ENCODE results near the gene ZBED1. TPM values are rescaled to one million over a fixed set of nuclear protein-coding genes. Genes with fewer than 3 reads are reported as not detected.
"Not testable (repeated sequence)": the region's sequence is repeated elsewhere in the genome, so short reads cannot be mapped to it uniquely, and the experiment has no call there.

The ZBED1 gene
- polyA plus RNA-seq, 1 donor from 2014 or later: 43.2 TPM

DNA sequence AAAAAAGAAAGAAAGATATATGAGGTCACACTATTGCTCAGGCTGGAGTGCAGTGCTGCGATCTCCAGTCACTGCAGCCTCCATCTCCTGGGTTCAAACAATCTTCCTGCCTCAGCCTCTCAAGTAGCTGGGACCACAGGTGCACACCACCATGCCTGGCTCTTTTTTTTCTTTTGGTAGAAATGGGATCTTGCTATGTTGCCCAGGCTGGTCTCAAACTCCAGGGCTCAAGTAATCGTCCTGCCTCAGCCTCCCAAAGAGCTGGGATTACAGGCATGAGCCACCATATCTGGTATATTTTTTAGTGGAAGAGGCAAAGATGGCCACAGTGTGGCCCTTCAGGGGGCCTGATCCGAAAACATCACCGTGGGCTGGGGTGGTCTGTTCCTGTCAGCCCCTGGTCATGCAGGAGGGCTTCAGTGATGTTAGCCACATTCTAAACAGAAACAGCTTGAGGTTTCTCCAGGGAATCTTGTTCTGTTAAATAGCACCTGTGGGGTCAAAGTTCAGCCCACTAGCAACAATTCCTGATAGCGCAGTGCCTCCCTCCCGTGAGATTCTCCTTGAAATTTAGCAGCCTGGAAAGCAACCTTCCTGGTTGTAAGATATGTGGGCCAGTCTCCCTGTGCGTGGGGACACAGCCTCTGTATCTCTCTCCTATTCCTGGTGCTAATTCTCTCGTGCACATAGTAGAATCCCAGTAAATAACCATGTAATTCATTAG lies 7.3 kb upstream of the ZBED1 start:
- Histone ChIP-seq H2AFZ (ENCODE audit: low read depth, low read length) (no peak overlapping the region), H3F3A (ENCODE audit: insufficient read depth, low read length, poor library complexity, severe bottlenecking) (no peaks in the 10 kb centered on the region), H3K4me3 (ENCODE audit: low read length) (no peak overlapping the region), H3K9me2 (ENCODE audit: insufficient read depth, low read length) (no peaks in the 10 kb centered on the region), H3K9me3 (ENCODE audit: low read length) (no peaks in the 10 kb centered on the region), H3K9ac (ENCODE audit: low read length) (no peak overlapping the region), H3K36me3 (ENCODE audit: insufficient read depth, low read length) (no peaks in the 10 kb centered on the region), H3K79me2 (replicated peaks; ENCODE audit: insufficient read depth, low read length) (no peaks in the 10 kb centered on the region), H3K27me3 (ENCODE audit: insufficient read depth, low read depth, low read length) (no peaks in the 10 kb centered on the region), H3K4me2 (ENCODE audit: low read length) (no peak overlapping the region), H3K27ac (ENCODE audit: low read length) (no peak overlapping the region), H4K20me1 (ENCODE audit: insufficient read depth) (no peaks in the 10 kb centered on the region)
- TF ChIP-seq, protein P1, sequence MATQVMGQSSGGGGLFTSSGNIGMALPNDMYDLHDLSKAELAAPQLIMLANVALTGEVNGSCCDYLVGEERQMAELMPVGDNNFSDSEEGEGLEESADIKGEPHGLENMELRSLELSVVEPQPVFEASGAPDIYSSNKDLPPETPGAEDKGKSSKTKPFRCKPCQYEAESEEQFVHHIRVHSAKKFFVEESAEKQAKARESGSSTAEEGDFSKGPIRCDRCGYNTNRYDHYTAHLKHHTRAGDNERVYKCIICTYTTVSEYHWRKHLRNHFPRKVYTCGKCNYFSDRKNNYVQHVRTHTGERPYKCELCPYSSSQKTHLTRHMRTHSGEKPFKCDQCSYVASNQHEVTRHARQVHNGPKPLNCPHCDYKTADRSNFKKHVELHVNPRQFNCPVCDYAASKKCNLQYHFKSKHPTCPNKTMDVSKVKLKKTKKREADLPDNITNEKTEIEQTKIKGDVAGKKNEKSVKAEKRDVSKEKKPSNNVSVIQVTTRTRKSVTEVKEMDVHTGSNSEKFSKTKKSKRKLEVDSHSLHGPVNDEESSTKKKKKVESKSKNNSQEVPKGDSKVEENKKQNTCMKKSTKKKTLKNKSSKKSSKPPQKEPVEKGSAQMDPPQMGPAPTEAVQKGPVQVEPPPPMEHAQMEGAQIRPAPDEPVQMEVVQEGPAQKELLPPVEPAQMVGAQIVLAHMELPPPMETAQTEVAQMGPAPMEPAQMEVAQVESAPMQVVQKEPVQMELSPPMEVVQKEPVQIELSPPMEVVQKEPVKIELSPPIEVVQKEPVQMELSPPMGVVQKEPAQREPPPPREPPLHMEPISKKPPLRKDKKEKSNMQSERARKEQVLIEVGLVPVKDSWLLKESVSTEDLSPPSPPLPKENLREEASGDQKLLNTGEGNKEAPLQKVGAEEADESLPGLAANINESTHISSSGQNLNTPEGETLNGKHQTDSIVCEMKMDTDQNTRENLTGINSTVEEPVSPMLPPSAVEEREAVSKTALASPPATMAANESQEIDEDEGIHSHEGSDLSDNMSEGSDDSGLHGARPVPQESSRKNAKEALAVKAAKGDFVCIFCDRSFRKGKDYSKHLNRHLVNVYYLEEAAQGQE (IDR thresholded peaks at IDR 0.05; ENCODE audit: borderline replicate concordance): no peak
- TF ChIP-seq, protein P2, sequence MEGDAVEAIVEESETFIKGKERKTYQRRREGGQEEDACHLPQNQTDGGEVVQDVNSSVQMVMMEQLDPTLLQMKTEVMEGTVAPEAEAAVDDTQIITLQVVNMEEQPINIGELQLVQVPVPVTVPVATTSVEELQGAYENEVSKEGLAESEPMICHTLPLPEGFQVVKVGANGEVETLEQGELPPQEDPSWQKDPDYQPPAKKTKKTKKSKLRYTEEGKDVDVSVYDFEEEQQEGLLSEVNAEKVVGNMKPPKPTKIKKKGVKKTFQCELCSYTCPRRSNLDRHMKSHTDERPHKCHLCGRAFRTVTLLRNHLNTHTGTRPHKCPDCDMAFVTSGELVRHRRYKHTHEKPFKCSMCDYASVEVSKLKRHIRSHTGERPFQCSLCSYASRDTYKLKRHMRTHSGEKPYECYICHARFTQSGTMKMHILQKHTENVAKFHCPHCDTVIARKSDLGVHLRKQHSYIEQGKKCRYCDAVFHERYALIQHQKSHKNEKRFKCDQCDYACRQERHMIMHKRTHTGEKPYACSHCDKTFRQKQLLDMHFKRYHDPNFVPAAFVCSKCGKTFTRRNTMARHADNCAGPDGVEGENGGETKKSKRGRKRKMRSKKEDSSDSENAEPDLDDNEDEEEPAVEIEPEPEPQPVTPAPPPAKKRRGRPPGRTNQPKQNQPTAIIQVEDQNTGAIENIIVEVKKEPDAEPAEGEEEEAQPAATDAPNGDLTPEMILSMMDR (IDR thresholded peaks at IDR 0.05; ENCODE audit: poor library complexity, severe bottlenecking): no peak
- no peak for TF ChIP-seq TAF1 (IDR thresholded peaks at IDR 0.05; ENCODE audit: low read depth)
- no peak for TF ChIP-seq SMC3 (conservative IDR thresholded peaks at IDR 0.05; ENCODE audit: poor library complexity)
- TF ChIP-seq EZH2 (IDR thresholded peaks at IDR 0.05; ENCODE audit: borderline replicate concordance, insufficient read depth, low read length, poor library complexity, severe bottlenecking): no peak
- no peak for TF ChIP-seq POLR2AphosphoS5 (IDR thresholded peaks at IDR 0.05)

DNA sequence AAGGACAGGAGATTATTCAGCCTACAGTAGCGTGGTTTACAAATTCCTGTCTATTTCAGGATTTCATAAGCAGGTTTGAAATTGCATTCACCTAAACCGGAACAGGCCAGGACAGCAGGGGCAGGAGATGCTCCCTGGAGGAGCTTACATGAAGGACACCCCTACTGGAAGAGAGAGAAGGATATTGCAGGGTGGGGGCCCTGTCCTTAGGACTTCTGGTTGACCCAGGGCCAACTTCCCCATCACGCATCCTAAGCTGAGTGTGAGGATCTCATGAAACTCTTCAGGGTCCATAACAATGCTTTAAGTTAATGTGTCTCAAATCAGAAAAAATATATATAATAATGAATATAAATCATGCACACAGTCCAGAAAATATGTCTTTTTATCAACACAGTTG lies 6.4 kb upstream of the ZBED1 start:
- H3K27me3 ChIP-seq (ENCODE audit: insufficient read depth, low read depth, low read length): no peaks in the 10 kb centered on the region
- H3K27ac ChIP-seq (ENCODE audit: low read length): no peak overlapping the region
- H3K4me3 ChIP-seq (ENCODE audit: low read length): no peak overlapping the region
- H3K9ac ChIP-seq (ENCODE audit: low read length): no peak overlapping the region
- H3K4me2 ChIP-seq (ENCODE audit: low read length): no peak overlapping the region
- TF ChIP-seq TAF1 (IDR thresholded peaks at IDR 0.05; ENCODE audit: low read depth) (no peak), MXI1 (conservative IDR thresholded peaks at IDR 0.05; ENCODE audit: poor library complexity, severe bottlenecking) (no peak), EP300 (conservative IDR thresholded peaks at IDR 0.05; ENCODE audit: poor library complexity, severe bottlenecking) (no peak), POLR2AphosphoS5 (IDR thresholded peaks at IDR 0.05) (no peak), SMC3 (conservative IDR thresholded peaks at IDR 0.05; ENCODE audit: poor library complexity) (no peak), RAD21 (conservative IDR thresholded peaks at IDR 0.05) (no peak), EZH2 (IDR thresholded peaks at IDR 0.05; ENCODE audit: borderline replicate concordance, insufficient read depth, low read length, poor library complexity, severe bottlenecking) (no peak)
- TF ChIP-seq, protein P2 (IDR thresholded peaks at IDR 0.05; ENCODE audit: poor library complexity, severe bottlenecking): no peak
- TF ChIP-seq, protein P1 (IDR thresholded peaks at IDR 0.05; ENCODE audit: borderline replicate concordance): no peak
- no peaks in the 10 kb centered on the region for H3F3A ChIP-seq (ENCODE audit: insufficient read depth, low read length, poor library complexity, severe bottlenecking)
- no peaks in the 10 kb centered on the region for H3K36me3 ChIP-seq (ENCODE audit: insufficient read depth, low read length)
- no peak overlapping the region for H2AFZ ChIP-seq (ENCODE audit: low read depth, low read length)
- H3K79me2 ChIP-seq (replicated peaks; ENCODE audit: insufficient read depth, low read length): no peaks in the 10 kb centered on the region
- H4K20me1 ChIP-seq (ENCODE audit: insufficient read depth): no peaks in the 10 kb centered on the region
- no peaks in the 10 kb centered on the region for H3K9me2 ChIP-seq (ENCODE audit: insufficient read depth, low read length)
- H3K9me3 ChIP-seq (ENCODE audit: low read length): no peaks in the 10 kb centered on the region

DNA sequence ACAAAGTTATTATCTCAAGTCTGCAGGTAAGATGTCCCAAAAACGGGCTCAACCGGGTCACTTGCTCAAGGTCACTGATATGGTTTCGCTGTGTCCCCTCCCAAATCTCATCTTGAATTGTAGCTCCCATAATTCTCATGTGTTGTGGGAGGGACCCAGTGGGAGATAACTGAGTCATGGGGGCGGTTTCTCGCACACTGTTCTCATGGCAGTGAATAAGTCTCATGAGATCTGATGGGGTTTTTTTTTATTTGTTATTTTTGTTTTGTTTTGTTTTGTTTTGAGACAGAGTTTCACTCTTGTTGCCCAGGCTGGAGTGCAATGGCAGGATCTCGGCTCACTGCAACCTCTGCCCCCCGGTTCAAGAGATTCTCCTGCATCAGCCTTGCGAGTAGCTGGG lies 4.6 kb upstream of the ZBED1 start:
- not testable (repeated sequence) for H3F3A ChIP-seq (ENCODE audit: insufficient read depth, low read length, poor library complexity, severe bottlenecking); H3K4me2 ChIP-seq (ENCODE audit: low read length); H3K27ac ChIP-seq (ENCODE audit: low read length); H3K9me3 ChIP-seq (ENCODE audit: low read length); H3K9me2 ChIP-seq (ENCODE audit: insufficient read depth, low read length); H3K36me3 ChIP-seq (ENCODE audit: insufficient read depth, low read length); H2AFZ ChIP-seq (ENCODE audit: low read depth, low read length); H3K9ac ChIP-seq (ENCODE audit: low read length); H4K20me1 ChIP-seq (ENCODE audit: insufficient read depth); H3K4me3 ChIP-seq (ENCODE audit: low read length); H3K27me3 ChIP-seq (ENCODE audit: insufficient read depth, low read depth, low read length); H3K79me2 ChIP-seq (replicated peaks; ENCODE audit: insufficient read depth, low read length)

Data from neural cell (in vitro differentiated cells).